RWPE2 (cell line): Measurements from ENCODE around the gene CUL1.

Experiments used
- ATAC-seq: fragments of 200-7000 bp; cut with Tn5 transposase; 3 replicates; pipeline ENCODE4 v1.9.1; 2021; ENCODE audit warnings: low read depth
- DNase-seq: peaks from one replicate; pipeline ENCODE4 v3.0.0-alpha.2; 2020; ENCODE audit warnings: low spot score
- H3K27ac ChIP-seq: fragments of 450-650 bp; 2 replicates; pipeline ENCODE4 v1.5.1; 2017; ENCODE audit warnings: mild to moderate bottlenecking; ENCODE audit not compliant: poor library complexity, severe bottlenecking
- H3K27me3 ChIP-seq: fragments of 250-450 bp; sonication (Bioruptor Pico); 2 replicates; pipeline ENCODE4 v1.5.1; 2021; ENCODE audit warnings: mild to moderate bottlenecking, moderate library complexity; ENCODE audit not compliant: insufficient read depth, poor library complexity, severe bottlenecking
- H3K36me3 ChIP-seq: fragments of 250-450 bp; sonication (Bioruptor Pico); 2 replicates; pipeline ENCODE4 v1.5.1; 2020; ENCODE audit warnings: low read depth, mild to moderate bottlenecking, moderate library complexity
- H3K4me1 ChIP-seq: fragments of 250-450 bp; sonication (Bioruptor Pico); 2 replicates; pipeline ENCODE4 v1.5.1; 2021; ENCODE audit warnings: mild to moderate bottlenecking, moderate library complexity; ENCODE audit not compliant: insufficient read depth, poor library complexity, severe bottlenecking
- H3K4me3 ChIP-seq: fragments of 250-450 bp; sonication (Bioruptor Pico); 2 replicates; pipeline ENCODE4 v1.5.1; 2021; ENCODE audit warnings: mild to moderate bottlenecking, moderate library complexity; ENCODE audit not compliant: severe bottlenecking
- H3K9me3 ChIP-seq: fragments of 250-450 bp; sonication (Bioruptor Pico); 2 replicates; pipeline ENCODE4 v1.5.1; 2021; ENCODE audit warnings: mild to moderate bottlenecking, moderate library complexity; ENCODE audit not compliant: severe bottlenecking
- TF ChIP-seq, protein P1 (sequence below): fragments of 450-650 bp; IDR thresholded peaks from one replicate; pipeline ENCODE4 v1.5.1; 2017; ENCODE audit warnings: mild to moderate bottlenecking, moderate library complexity; ENCODE audit not compliant: poor library complexity, severe bottlenecking

Gene CUL1

DNA sequence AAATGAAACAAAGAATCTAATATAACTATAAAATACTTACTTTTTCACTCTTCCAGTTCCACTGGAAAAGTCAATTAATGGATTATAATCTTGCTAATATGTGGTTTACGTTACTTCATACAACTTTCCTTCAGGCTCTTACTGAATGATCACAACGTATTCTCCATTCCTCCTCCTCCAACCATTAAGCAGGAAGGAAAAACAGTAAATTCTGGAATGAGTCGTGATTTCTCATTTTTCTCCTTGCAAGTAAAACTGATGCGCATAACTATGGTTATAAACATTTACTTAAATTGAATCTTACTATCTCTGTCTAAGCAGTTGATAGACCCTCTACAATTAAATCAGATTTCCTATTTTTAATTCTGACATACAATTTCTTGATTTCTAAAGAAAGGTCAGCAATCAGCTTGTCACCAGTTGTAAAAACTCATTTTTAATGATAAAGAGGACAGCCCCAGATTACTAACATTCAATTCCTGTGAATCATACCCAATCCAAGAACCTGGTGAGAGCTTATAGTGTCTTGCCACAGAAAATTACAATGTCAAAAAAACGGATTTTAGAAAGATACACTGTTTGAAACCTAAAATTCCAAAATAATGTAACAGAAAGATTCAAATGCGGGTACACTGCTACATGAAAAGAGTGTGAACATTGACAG is 121.1 kb downstream of the CUL1 start:
- Histone ChIP-seq H3K4me3 (no peak overlapping the region), H3K9me3 (no peaks in the 10 kb centered on the region), H3K27me3 (no peaks in the 10 kb centered on the region), H3K27ac (peak overlapping the region; percentile 31), H3K4me1 (no peaks in the 10 kb centered on the region), H3K36me3 (peaks cover 49% of the 10 kb centered on the region)
- peak; percentile 57; the same call in 2 of the 3 replicates for ATAC-seq
- DNase-seq, result no peak
- TF ChIP-seq, protein P1, sequence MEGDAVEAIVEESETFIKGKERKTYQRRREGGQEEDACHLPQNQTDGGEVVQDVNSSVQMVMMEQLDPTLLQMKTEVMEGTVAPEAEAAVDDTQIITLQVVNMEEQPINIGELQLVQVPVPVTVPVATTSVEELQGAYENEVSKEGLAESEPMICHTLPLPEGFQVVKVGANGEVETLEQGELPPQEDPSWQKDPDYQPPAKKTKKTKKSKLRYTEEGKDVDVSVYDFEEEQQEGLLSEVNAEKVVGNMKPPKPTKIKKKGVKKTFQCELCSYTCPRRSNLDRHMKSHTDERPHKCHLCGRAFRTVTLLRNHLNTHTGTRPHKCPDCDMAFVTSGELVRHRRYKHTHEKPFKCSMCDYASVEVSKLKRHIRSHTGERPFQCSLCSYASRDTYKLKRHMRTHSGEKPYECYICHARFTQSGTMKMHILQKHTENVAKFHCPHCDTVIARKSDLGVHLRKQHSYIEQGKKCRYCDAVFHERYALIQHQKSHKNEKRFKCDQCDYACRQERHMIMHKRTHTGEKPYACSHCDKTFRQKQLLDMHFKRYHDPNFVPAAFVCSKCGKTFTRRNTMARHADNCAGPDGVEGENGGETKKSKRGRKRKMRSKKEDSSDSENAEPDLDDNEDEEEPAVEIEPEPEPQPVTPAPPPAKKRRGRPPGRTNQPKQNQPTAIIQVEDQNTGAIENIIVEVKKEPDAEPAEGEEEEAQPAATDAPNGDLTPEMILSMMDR, result no peak

- H3K27me3 ChIP-seq, result no peaks in the 10 kb centered on the region
- no peak overlapping the region for H3K27ac ChIP-seq
- DNase-seq, result no peak
- TF ChIP-seq, protein P1, result no peak
- no peaks in the 10 kb centered on the region for H3K4me1 ChIP-seq
- ATAC-seq, result no peak
- H3K9me3 ChIP-seq, result no peaks in the 10 kb centered on the region
- peaks cover 57% of the 10 kb centered on the region for H3K36me3 ChIP-seq
- H3K4me3 ChIP-seq, result no peak overlapping the region
Observed at GRCh38 chr7:148821422-148821821, 122.7 kb downstream of the CUL1 start.

- H3K27me3 ChIP-seq, result no peaks in the 10 kb centered on the region
- DNase-seq (no peak), ATAC-seq (no peak)
- H3K4me1 ChIP-seq, result no peaks in the 10 kb centered on the region
- no peak overlapping the region for H3K27ac ChIP-seq
- H3K4me3 ChIP-seq, result no peak overlapping the region
- H3K36me3 ChIP-seq, result peaks cover 46% of the 10 kb centered on the region
- no peaks in the 10 kb centered on the region for H3K9me3 ChIP-seq
- TF ChIP-seq, protein P1, result no peak
Observed at GRCh38 chr7:148824864-148825263, 126.2 kb downstream of the CUL1 start.

GRCh38 chr7:148825338-148825737 is 126.6 kb downstream of the CUL1 start:
- no peak for DNase-seq
- peaks cover 46% of the 10 kb centered on the region for H3K36me3 ChIP-seq
- H3K4me1 ChIP-seq, result no peaks in the 10 kb centered on the region
- TF ChIP-seq, protein P1, result no peak
- no peaks in the 10 kb centered on the region for H3K9me3 ChIP-seq
- H3K27ac ChIP-seq, result no peak overlapping the region
- H3K4me3 ChIP-seq, result no peak overlapping the region
- no peak for ATAC-seq
- no peaks in the 10 kb centered on the region for H3K27me3 ChIP-seq

DNA sequence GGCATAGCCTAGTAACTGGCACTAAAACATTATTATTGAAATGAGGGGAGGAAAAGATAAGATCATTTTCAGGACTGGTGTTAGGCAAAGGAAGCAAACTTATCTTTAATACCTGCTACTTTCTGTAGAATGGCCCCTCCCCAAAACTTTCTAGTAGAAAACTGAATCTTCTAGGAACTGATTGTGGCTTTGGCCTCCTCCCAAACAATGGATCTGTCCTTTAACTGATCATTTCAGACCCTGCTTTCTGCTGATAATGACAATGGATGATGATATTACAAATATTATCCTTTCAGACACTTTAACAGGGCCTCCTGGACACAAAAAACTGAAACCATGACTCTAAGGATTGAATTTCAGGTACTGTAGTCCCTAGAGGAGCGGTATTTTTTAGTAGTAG is 130.3 kb downstream of the CUL1 start:
- no peak overlapping the region for H3K4me3 ChIP-seq
- no peak for ATAC-seq
- peaks cover 69% of the 10 kb centered on the region for H3K36me3 ChIP-seq
- TF ChIP-seq, protein P1, result no peak
- no peak for DNase-seq
- H3K9me3 ChIP-seq, result no peaks in the 10 kb centered on the region
- H3K27me3 ChIP-seq, result no peaks in the 10 kb centered on the region
- H3K4me1 ChIP-seq, result no peaks in the 10 kb centered on the region
- H3K27ac ChIP-seq, result no peak overlapping the region
